IMR-90 (cell line): ENCODE data around the gene ADAM12. TPM values are rescaled to one million over a fixed set of nuclear protein-coding genes. Genes with fewer than 3 reads are reported as not detected.

ENCODE experiments used
- ATAC-seq: fragments of 200-7000 bp; cut with Tn5 transposase; 2 replicates; pipeline ENCODE4 v1.9.1; 2020; ENCODE audit warnings: low read depth, mild to moderate bottlenecking, moderate library complexity
- BruUV-seq: library from RNA; stranded (reverse); fragments of 400-500 nt; replicated peaks from 2 replicates; lab custom pipeline; 2021; lab: Mats Ljungman, UMichigan
- CTCF ChIA-PET: fragments of 300-600 bp; formaldehyde crosslinking; extraction: SDS; loops from one replicate; lab custom pipeline; 2021; ENCODE audit warnings: antibody characterized with exemption; lab: Yijun Ruan, JAX
- POLR2A ChIA-PET: fragments of 300-600 bp; sonication (Branson Sonifier 250); formaldehyde crosslinking; loops from one replicate; lab custom pipeline; 2022; ENCODE audit warnings: antibody characterized with exemption; ENCODE audit not compliant: unreplicated experiment; lab: Charles Lee
- DNase-seq: peaks from one replicate; pipeline ENCODE4 v3.0.0; 2013
- H2AFZ ChIP-seq: replicated peaks from 2 replicates; pipeline ENCODE3; 2013; ENCODE audit warnings: low read length, mild to moderate bottlenecking; ENCODE audit not compliant: poor library complexity
- H2AK5ac ChIP-seq: 2 replicates; pipeline ENCODE4 v1.6.1; 2013; ENCODE audit warnings: low read depth, low read length, inconsistent platforms
- H2AK9ac ChIP-seq: replicated peaks from 2 replicates; pipeline ENCODE3; 2013; ENCODE audit warnings: mild to moderate bottlenecking, low read depth, low read length, moderate library complexity; ENCODE audit not compliant: poor library complexity
- H2BK120ac ChIP-seq: 2 replicates; pipeline ENCODE4 v1.6.1; 2013; ENCODE audit warnings: low read depth, low read length, inconsistent platforms
- H2BK15ac ChIP-seq: 3 replicates; pipeline ENCODE4 v1.6.1; 2013; ENCODE audit warnings: low read depth, low read length, inconsistent platforms
- H2BK20ac ChIP-seq: 2 replicates; pipeline ENCODE4 v1.6.1; 2013; ENCODE audit warnings: low read depth, mild to moderate bottlenecking, inconsistent platforms, low read length, moderate library complexity
- H2BK5ac ChIP-seq: 2 replicates; pipeline ENCODE4 v1.6.1; 2013; ENCODE audit warnings: mild to moderate bottlenecking, low read depth, low read length, inconsistent platforms; ENCODE audit not compliant: poor library complexity, severe bottlenecking
- H3K14ac ChIP-seq: replicated peaks from 2 replicates; pipeline ENCODE4 v1.6.1; 2013; ENCODE audit warnings: low read depth, low read length, inconsistent platforms
- H3K18ac ChIP-seq: 2 replicates; pipeline ENCODE4 v1.6.1; 2013; ENCODE audit warnings: low read depth, low read length, control low read depth
- H3K23ac ChIP-seq: 2 replicates; pipeline ENCODE4 v1.6.1; 2013; ENCODE audit warnings: low read depth, low read length, inconsistent platforms
- H3K27ac ChIP-seq: 2 replicates; pipeline ENCODE4 v1.5.1; 2013; ENCODE audit warnings: mild to moderate bottlenecking, control low read depth, low read length; ENCODE audit not compliant: insufficient read depth
- H3K27me3 ChIP-seq: 2 replicates; pipeline ENCODE4 v1.6.1; 2013; ENCODE audit warnings: low read length; ENCODE audit not compliant: control insufficient read depth, insufficient read depth
- H3K36me3 ChIP-seq: 2 replicates; pipeline ENCODE4 v1.6.1; 2013; ENCODE audit warnings: low read length, mixed read lengths; ENCODE audit not compliant: control insufficient read depth, insufficient read depth
- H3K4ac ChIP-seq: 2 replicates; pipeline ENCODE4 v1.6.1; 2013; ENCODE audit warnings: low read depth, low read length, inconsistent platforms
- H3K4me1 ChIP-seq: 2 replicates; pipeline ENCODE4 v1.6.1; 2013; ENCODE audit warnings: low read length, mixed read lengths; ENCODE audit not compliant: control insufficient read depth, insufficient read depth
- H3K4me2 ChIP-seq: 2 replicates; pipeline ENCODE4 v1.6.1; 2013; ENCODE audit warnings: low read depth, mild to moderate bottlenecking, control low read depth, low read length, moderate library complexity
- H3K4me3 ChIP-seq: 2 replicates; pipeline ENCODE4 v1.5.1; 2013; ENCODE audit warnings: low read depth, mild to moderate bottlenecking, control low read depth, low read length, moderate library complexity; ENCODE audit not compliant: insufficient read depth
- H3K56ac ChIP-seq: 2 replicates; pipeline ENCODE4 v1.6.1; 2013; ENCODE audit warnings: low read length, inconsistent platforms; ENCODE audit not compliant: insufficient read depth; ENCODE audit errors: extremely low read depth
- H3K79me1 ChIP-seq, 2 experiments: 2 replicates each; pipeline ENCODE4 v1.6.1; 2013; ENCODE audit warnings: low read length in 2 of 2, inconsistent platforms in 1 of 2, low read depth in 1 of 2
- H3K9ac ChIP-seq: 2 replicates; pipeline ENCODE4 v1.6.1; 2013; ENCODE audit warnings: low read depth, low read length, control low read depth
- H3K9me1 ChIP-seq: 2 replicates; pipeline ENCODE4 v1.6.1; 2013; ENCODE audit warnings: low read length, inconsistent platforms; ENCODE audit not compliant: insufficient read depth
- H3K9me3 ChIP-seq: 2 replicates; pipeline ENCODE4 v1.6.1; 2013; ENCODE audit warnings: low read length; ENCODE audit not compliant: control insufficient read depth, insufficient read depth
- H4K20me1 ChIP-seq: 2 replicates; pipeline ENCODE4 v1.6.1; 2013; ENCODE audit warnings: low read length, inconsistent platforms; ENCODE audit not compliant: insufficient read depth
- H4K5ac ChIP-seq: 2 replicates; pipeline ENCODE4 v1.6.1; 2013; ENCODE audit warnings: mild to moderate bottlenecking, low read depth, low read length, control low read depth
- H4K8ac ChIP-seq, 2 experiments: 2 replicates each; pipeline ENCODE4 v1.6.1; 2013; ENCODE audit warnings: low read depth in 2 of 2, low read length in 2 of 2, control low read depth in 1 of 2, inconsistent platforms in 1 of 2
- H4K91ac ChIP-seq: 2 replicates; pipeline ENCODE4 v1.6.1; 2013; ENCODE audit warnings: low read depth, low read length, inconsistent platforms; ENCODE audit not compliant: insufficient read depth
- BHLHE40 ChIP-seq: fragments of 150-350 bp; IDR thresholded peaks from 2 replicates; pipeline ENCODE4 v1.6.1; 2016; ENCODE audit warnings: mild to moderate bottlenecking, low read depth, low read length
- CEBPB ChIP-seq: IDR thresholded peaks from 2 replicates; pipeline ENCODE4 v1.6.1; 2012; ENCODE audit warnings: low read depth, low read length, improper control_type of control experiment
- CHD1 ChIP-seq: IDR thresholded peaks from 2 replicates; pipeline ENCODE4 v1.6.1; 2012; ENCODE audit warnings: low read depth, low read length, improper control_type of control experiment
- ELK1 ChIP-seq: fragments of 150-350 bp; IDR thresholded peaks from 2 replicates; pipeline ENCODE4 v1.6.1; 2016; ENCODE audit warnings: low read depth, mild to moderate bottlenecking, low read length, moderate library complexity, borderline replicate concordance
- FOS ChIP-seq: fragments of 150-350 bp; IDR thresholded peaks from 2 replicates; pipeline ENCODE4 v1.6.1; 2016; ENCODE audit warnings: low read depth, low read length
- MAFK ChIP-seq: IDR thresholded peaks from 2 replicates; pipeline ENCODE4 v1.6.1; 2012; ENCODE audit warnings: low read depth, low read length, improper control_type of control experiment
- MAZ ChIP-seq: IDR thresholded peaks from 2 replicates; pipeline ENCODE4 v1.6.1; 2012; ENCODE audit warnings: low read depth, mild to moderate bottlenecking, low read length, improper control_type of control experiment, moderate library complexity, borderline replicate concordance
- MXI1 ChIP-seq: IDR thresholded peaks from 2 replicates; pipeline ENCODE4 v1.6.1; 2012; ENCODE audit warnings: low read depth, mild to moderate bottlenecking, low read length, moderate library complexity, borderline replicate concordance
- NFE2L2 ChIP-seq: fragments of 150-350 bp; IDR thresholded peaks from 2 replicates; pipeline ENCODE4 v1.6.1; 2016; ENCODE audit warnings: low read depth, mild to moderate bottlenecking, low read length
- POLR2A ChIP-seq: IDR thresholded peaks from 2 replicates; pipeline ENCODE4 v1.6.1; 2012; ENCODE audit warnings: mild to moderate bottlenecking, low read depth, low read length
- RAD21 ChIP-seq: IDR thresholded peaks from 2 replicates; pipeline ENCODE4 v1.6.1; 2012; ENCODE audit warnings: low read length, improper control_type of control experiment
- RCOR1 ChIP-seq: IDR thresholded peaks from 2 replicates; pipeline ENCODE4 v1.6.1; 2012; ENCODE audit warnings: mild to moderate bottlenecking, low read length, improper control_type of control experiment; ENCODE audit not compliant: insufficient replicate concordance
- RFX5 ChIP-seq: IDR thresholded peaks from 2 replicates; pipeline ENCODE4 v1.8.0; 2012; ENCODE audit warnings: low read depth, mild to moderate bottlenecking, low read length, moderate library complexity
- SMC3 ChIP-seq: fragments of 150-350 bp; IDR thresholded peaks from 2 replicates; pipeline ENCODE4 v1.6.1; 2016; ENCODE audit warnings: low read depth, mild to moderate bottlenecking, antibody characterized with exemption, low read length, moderate library complexity
- USF2 ChIP-seq: fragments of 150-350 bp; IDR thresholded peaks from 2 replicates; pipeline ENCODE4 v1.6.1; 2017; ENCODE audit warnings: mild to moderate bottlenecking, antibody characterized with exemption, low read length, low read depth
- WGBS, 2 experiments: methylation state at CpG; one replicate each; pipeline versions ENCODE4 v1.1.5 to v1.1.7; 2013; ENCODE audit warnings: missing lambda C conversion rate in 2 of 2; ENCODE audit not compliant: insufficient read length in 1 of 2; ENCODE audit errors: extremely low coverage in 2 of 2; 5-methylcytosine and 5-hydroxymethylcytosine counted together
- dilution Hi-C: fragments of 300-500 bp; cut with HindIII; formaldehyde crosslinking; loops from one replicate; pipeline ENCODE4 v1.14.3; 2018; ENCODE audit warnings: low sequenced_read_pairs; ENCODE audit not compliant: unreplicated experiment
- in situ Hi-C: fragments of 300-500 bp; cut with MboI; formaldehyde crosslinking; loops from 3 replicates; pipeline ENCODE4 v1.14.3; 2019; ENCODE audit warnings: low sequenced_read_pairs, inconsistent platforms, mixed read lengths
- intact Hi-C: fragments of 100-400 bp; cut with micrococcal nuclease; formaldehyde crosslinking; loops from 2 replicates; pipeline ENCODE4 v1.10.0; 2022
- polyA plus RNA-seq, 3 experiments: library from polyadenylated mRNA; depleted of rRNA; stranded (reverse); fragments of >200 nt; gene quantifications; 2 replicates each; pipeline ENCODE4 v1.2.3, GENCODE V29; 2012; ENCODE audit warnings: low replicate concordance in 1 of 3
- total RNA-seq: library from RNA; depleted of rRNA; stranded (reverse); fragments of >200 nt; gene quantifications from 2 replicates; pipeline ENCODE4 v1.2.3, GENCODE V29; 2012
- TF ChIP-seq, protein P1 (sequence below): conservative IDR thresholded peaks from 2 replicates; pipeline ENCODE4 v1.5.1; 2012; ENCODE audit warnings: mild to moderate bottlenecking, low read depth, low read length, improper control_type of control experiment

The ADAM12 gene
- total and polyA plus RNA-seq, 2 of the 4 experiments (the other 2 are of a cell fraction) = 9.6 to 10.2 TPM

- in situ Hi-C loops = no loop called here
- Histone ChIP-seq H3K27me3 (no peaks in the 10 kb centered on the region), H4K5ac (no peak overlapping the region), H3K4me1 (no peaks in the 10 kb centered on the region; the same call in 1 of the 2 replicates), H2AK5ac (no peak overlapping the region), H2BK20ac (no peak overlapping the region), H3K9ac (no peak overlapping the region), H3K79me1 (no peaks in the 10 kb centered on the region), H3K27ac (no peak overlapping the region), H3K4me3 (no peak overlapping the region), H3K9me1 (no peaks in the 10 kb centered on the region), H3K18ac (no peak overlapping the region), H2BK15ac (no peak overlapping the region), H3K4me2 (no peak overlapping the region), H4K8ac (no peak overlapping the region), H3K9me3 (no peaks in the 10 kb centered on the region), H2AFZ (no peak overlapping the region), H3K36me3 (no peaks in the 10 kb centered on the region), H3K23ac (no peak overlapping the region), H3K4ac (no peak overlapping the region), H4K91ac (no peak overlapping the region), H4K20me1 (no peaks in the 10 kb centered on the region), H3K56ac (no peak overlapping the region), H2BK120ac (no peak overlapping the region), H3K14ac (no peak overlapping the region), H2BK5ac (no peak overlapping the region), H2AK9ac (no peak overlapping the region)
- DNase-seq (no peak), ATAC-seq (no peak)
- no peak for TF ChIP-seq FOS
- no peak for TF ChIP-seq POLR2A
- no peak for TF ChIP-seq CHD1
- no peak for TF ChIP-seq SMC3
- no peak for TF ChIP-seq ELK1
- no peak for TF ChIP-seq RFX5
- no peak for TF ChIP-seq MAFK
- no peak for TF ChIP-seq USF2
- no peak for TF ChIP-seq MXI1
- no peak for TF ChIP-seq BHLHE40
- TF ChIP-seq RAD21 = no peak
- TF ChIP-seq MAZ = no peak
- TF ChIP-seq RCOR1 = no peak
- TF ChIP-seq CEBPB = no peak
- TF ChIP-seq NFE2L2 = no peak
- TF ChIP-seq, protein P1, sequence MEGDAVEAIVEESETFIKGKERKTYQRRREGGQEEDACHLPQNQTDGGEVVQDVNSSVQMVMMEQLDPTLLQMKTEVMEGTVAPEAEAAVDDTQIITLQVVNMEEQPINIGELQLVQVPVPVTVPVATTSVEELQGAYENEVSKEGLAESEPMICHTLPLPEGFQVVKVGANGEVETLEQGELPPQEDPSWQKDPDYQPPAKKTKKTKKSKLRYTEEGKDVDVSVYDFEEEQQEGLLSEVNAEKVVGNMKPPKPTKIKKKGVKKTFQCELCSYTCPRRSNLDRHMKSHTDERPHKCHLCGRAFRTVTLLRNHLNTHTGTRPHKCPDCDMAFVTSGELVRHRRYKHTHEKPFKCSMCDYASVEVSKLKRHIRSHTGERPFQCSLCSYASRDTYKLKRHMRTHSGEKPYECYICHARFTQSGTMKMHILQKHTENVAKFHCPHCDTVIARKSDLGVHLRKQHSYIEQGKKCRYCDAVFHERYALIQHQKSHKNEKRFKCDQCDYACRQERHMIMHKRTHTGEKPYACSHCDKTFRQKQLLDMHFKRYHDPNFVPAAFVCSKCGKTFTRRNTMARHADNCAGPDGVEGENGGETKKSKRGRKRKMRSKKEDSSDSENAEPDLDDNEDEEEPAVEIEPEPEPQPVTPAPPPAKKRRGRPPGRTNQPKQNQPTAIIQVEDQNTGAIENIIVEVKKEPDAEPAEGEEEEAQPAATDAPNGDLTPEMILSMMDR = no peak
- intact Hi-C loops = no loop called here
- WGBS, 2 experiments = no CpG with 5 or more reads among the region's 5 CpGs
- dilution Hi-C loops = no loop called here
- no TSS peak for BruUV-seq
- POLR2A ChIA-PET = no interaction called here
- CTCF ChIA-PET = no interaction called here
These were observed 111.1 kb downstream of the ADAM12 start for GRCh38 chr10:126277181-126277580.
